Transverse colon (tissue), 4 donors: ENCODE measurements around the gene NECAB2.

Experiments used
- POLR2A ChIP-seq: fragments of 450-650 bp; IDR thresholded peaks from one replicate; pipeline ENCODE4 v1.6.1; 2016; ENCODE audit warnings: antibody characterized with exemption, mild to moderate bottlenecking, moderate library complexity
- POLR2AphosphoS5 ChIP-seq, 3 donors: sonication (generic); formaldehyde crosslinking; IDR thresholded peaks; one replicate each; pipeline ENCODE4 v1.6.1; 2016; ENCODE audit warnings: antibody characterized with exemption in 3 of 3
- TF ChIP-seq, protein P1 (sequence below), 5 experiments: fragments of 200-600 bp in 3 of 5; fragments of 450-650 bp in 2 of 5; sonication (generic) in 3 of 5; IDR thresholded peaks; 1 replicate in 2 of 5; 2 replicates in 3 of 5; pipeline ENCODE4 v1.5.1; 2016 to 2017; ENCODE audit warnings: antibody characterized with exemption in 5 of 5, inconsistent platforms in 3 of 5, mild to moderate bottlenecking in 2 of 5, moderate library complexity in 1 of 5

DNA sequence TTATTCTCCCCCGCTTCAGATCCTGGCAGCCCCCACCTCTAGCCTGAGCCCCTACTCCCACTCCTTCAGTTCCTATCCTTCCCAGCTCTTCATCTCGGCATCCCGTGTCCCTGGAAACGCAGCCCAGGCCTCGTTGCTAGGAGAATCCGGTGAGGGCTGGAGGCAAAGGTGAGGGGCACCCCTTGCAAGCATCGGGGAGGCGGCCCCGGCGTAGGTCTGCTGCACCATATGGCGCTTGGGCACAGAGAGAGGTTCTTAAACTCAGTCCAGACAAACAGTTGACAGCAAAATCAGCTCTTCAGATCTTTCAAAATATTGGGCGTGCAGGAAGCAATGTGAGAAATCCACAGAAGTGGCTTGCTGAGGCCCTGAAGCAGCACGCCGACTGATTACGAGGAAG is 59.6 kb downstream of the NECAB2 start:
- TF ChIP-seq, protein P1, sequence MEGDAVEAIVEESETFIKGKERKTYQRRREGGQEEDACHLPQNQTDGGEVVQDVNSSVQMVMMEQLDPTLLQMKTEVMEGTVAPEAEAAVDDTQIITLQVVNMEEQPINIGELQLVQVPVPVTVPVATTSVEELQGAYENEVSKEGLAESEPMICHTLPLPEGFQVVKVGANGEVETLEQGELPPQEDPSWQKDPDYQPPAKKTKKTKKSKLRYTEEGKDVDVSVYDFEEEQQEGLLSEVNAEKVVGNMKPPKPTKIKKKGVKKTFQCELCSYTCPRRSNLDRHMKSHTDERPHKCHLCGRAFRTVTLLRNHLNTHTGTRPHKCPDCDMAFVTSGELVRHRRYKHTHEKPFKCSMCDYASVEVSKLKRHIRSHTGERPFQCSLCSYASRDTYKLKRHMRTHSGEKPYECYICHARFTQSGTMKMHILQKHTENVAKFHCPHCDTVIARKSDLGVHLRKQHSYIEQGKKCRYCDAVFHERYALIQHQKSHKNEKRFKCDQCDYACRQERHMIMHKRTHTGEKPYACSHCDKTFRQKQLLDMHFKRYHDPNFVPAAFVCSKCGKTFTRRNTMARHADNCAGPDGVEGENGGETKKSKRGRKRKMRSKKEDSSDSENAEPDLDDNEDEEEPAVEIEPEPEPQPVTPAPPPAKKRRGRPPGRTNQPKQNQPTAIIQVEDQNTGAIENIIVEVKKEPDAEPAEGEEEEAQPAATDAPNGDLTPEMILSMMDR (IDR thresholded peaks at IDR 0.05), result no peak
- no peak for TF ChIP-seq POLR2AphosphoS5 (IDR thresholded peaks at IDR 0.05)
- no peak for TF ChIP-seq POLR2A
